ENCODE results near the gene PLA2G3.
"Not testable (repeated sequence)": the region's sequence is repeated elsewhere in the genome, so short reads cannot be mapped to it uniquely, and the experiment has no call there.

PLA2G3 gene

DNA sequence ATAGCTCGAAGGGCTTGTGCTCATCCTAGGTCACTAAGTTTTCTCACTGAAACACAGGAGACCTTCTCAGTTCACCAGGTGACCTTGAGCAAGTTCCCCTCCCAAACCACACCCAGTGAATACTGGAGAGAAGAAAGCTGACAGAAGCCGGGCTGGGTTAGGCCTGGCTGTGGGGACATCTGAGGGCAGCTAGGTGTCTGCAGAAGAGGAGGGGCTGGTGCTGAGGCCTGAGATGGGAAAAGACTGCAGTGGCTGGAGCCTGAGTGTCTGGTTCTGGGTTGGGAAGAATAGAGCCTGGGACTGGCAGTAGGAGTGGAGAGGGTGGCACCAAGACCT, 18.1 kb downstream of the PLA2G3 start:
- FAIRE-seq, result no peak

DNA sequence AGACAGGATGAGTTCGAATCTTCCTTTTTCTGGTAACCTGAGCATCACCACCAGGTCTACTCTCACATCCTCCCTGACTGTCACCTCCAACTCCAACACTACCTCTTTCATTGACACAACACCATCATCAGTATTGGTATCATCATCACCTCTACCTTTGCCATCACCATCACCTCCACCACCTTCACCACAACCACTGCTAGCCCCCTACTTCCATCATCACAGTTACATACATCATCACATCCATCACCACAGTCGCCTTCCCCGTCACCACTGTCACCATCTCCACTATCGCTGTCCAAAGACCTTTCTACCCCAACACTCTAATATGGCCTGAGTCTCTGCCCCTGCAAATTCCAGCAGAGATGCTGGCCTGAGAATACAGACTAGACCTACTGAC, 18.9 kb downstream of the PLA2G3 start:
- no peak for FAIRE-seq

DNA sequence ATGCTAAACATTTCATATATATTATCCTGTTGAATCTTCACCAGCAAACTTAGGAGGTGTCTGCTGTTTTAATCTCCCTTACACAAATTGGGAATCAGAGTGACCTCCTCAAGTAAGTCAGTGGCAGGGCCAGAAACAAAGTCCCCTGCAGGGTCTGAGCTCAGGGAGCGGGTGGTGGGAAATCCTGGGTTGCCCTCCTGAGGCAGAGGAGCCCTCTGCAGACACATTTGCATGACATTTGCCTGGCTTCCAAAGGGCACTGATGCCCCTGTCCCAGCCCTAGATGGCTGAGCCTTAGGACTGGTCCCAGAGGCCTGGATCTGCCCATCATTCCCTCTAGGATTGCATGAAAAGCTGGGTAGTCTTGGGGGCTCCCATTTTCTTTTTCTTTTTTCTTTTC, 19.7 kb downstream of the PLA2G3 start:
- no peak for FAIRE-seq

DNA sequence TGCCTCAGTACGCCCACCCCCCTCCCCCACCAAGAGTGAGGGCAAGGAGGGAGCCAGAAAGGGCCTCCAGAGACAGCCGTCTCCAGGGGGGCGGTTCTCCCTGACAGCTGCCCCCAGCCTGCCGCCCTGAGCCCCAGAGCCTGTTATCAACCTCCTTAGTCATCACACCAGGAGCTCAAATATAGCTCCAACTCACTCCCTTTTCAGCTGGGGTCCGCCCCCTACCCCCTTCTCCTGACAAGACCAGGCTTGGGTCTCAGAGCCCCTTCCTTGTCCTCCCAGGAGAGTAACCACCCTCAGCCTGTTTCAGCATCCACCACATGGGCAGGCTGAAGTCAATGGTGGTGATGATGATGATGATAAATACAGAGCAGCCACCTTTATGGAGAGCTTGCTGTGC, 20.1 kb downstream of the PLA2G3 start:
- FAIRE-seq, result no peak

DNA sequence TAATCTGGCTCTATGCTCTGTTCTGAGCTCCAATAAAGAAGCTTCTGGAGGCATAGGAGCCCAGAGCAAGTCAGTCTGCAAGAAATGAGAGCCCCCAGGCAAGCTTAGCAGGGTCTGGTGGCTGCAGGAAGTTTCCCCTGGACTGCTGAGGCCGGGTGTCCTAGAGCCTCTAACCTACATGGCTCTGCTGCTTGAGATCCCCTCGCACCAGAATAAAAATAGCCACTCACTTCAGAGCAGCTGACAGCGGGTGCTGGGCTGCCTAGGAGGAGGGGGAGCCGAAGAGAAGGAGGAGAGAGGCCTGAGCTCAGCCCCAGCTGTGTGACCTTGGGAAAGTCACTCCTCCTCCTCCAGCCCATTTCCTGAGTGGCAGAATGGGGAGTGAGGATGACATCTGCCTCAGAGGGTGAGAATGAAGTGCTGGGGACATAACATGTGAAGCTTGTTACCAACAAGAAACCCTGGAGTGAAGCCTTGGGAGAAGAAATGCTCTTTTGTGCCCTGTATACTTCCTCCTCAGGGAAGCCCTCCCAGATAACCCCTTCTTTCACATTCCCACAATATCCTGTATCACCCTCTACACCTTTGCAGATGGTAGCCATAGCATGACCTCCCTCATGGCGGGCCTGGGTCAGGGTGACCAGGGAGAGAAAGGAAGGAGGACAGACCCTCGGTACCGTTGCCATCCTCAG, 21.1 kb downstream of the PLA2G3 start:
- no peak for FAIRE-seq

DNA sequence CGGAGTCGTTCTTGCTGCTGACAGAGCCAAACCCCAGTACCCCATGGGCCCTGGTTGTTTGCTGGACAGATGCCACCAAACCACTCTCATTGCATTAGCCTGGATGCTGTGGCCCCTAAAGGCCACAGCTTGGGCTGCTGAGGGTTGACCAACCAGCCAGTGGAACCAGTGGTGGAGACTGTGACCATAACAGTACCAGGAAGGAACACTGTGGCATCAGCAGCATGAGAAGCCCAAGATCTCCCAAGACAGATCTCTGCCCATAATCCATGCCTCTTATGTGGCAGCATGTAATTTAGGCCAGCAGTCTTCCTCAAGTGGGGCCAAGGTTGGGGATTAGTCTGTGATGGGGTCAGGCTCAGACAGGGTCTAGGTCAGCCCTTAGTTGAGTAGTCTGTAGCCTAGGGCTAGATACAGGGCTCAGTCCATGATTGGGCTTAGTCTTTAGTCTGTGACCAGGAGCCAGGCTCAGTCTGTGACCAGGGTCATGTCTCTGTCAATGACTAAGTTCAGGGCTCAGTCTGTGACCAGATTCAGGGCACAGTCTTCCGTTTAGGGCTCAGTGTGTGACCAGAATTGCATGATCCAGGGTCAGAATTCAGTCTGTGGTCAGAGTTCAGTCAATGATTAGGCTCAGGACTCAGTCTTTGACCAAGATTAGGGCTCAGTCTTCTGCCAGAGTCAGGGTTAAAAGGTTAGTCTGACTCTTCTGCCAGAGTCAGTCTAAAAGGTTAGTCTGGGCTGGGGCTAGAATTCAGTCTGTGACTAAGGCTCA, 22.1 kb downstream of the PLA2G3 start:
- FAIRE-seq, result no peak

DNA sequence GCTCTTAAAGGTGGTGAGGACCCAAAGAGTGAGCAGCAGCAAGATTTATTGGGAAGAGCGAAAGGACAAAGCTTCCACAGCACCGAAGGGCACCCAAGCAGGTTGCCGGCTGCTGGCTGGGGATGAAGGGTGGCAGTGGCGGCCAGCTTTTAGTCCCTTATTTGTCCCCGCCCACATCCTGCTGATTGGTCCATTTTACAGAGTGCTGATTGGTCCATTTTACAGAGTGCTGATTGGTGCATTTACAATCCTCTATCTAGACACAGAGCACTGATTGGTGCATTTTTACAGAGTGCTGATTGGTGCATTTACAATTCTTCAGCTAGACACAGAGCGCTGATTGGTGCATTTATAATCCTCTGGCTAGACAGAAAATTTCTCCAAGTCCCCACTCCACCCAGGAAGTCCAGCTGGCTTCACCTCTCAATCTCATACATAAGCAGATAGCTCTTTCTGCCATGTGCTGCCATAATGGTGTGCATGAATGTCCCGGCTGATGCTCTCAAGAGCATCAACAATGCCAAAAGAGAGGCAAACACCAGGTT, 27.7 kb downstream of the PLA2G3 start:
- not testable (repeated sequence) for FAIRE-seq

DNA sequence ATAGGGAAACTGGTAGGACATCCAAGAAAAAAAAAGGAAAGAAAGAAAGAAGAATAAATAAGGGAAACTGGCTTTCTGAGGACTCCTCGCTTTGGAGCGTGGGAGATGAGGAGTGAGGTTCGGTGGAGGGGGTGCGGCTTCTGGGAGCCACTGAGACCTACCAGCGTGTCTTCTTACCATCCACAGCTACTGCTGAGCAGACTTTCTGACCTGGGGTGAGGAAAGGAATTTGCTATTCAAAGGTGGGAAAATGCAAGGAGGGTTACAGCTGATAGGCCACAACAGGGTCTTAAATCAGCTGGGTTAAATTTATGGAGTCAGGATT, 32.5 kb downstream of the PLA2G3 start:
- FAIRE-seq, result no peak

DNA sequence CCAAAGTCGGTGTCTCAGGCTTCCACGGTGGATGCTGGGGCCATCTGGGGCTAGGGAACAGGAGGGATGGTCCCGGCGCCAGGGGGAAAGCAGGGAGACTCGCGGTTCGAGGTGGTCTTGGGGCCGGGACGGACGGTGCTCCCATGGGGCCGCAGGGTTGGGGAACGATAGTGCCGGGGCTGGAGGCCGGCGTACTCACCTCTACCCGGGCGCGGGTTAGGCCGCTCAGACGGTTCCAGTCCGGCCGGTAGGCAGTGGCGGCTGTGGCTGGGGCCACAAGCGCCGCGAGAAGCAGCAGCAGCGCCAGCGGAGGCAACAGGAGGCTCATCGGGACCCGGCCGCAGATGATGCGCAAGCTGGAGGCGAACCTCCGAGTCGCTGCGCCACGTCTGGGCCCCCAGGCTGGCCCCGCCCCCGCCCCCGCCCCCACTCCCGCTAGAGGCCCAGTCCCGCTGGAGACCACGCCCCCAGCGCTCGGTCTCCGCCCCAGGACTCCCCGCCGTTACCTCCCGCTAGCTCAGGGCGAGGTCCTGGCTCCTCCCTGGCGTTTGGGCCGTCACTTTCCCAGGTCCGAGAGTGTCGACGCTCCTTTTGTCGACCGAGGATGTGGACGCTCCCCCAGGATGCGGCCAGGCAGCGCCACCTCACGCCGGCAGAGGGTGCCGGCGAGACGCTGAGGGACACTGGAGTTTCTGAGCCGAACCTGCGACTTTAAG, 33.0 kb downstream of the PLA2G3 start, which contains the start of gene SELENOM:
Gene SELENOM (minus strand): TSS at position 391 of the 716 bp plus-strand sequence. CDS start 63 bp downstream, at position 328.
- no peak for FAIRE-seq

DNA sequence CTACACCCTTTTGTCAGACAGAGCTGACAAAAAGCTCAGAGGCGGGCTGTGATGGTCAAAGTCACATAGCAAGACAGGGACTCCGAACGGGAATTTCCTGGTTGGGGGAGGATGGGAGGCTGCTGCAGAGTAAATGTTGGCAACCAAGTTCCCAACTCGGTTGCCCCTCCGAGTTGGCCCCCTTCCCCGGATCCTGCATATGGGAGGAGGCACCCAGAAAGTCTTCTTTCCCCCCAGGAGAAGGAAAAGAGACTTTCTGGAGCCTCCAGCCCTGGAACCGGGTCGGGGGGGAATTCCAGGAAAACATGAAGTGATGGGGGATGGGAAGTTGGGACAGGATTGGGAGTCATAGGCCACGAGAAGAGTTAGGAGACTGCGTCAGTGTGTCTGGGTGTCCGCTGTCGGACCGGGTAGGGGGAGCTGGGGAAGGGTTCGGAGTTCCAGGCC, 33.6 kb downstream of the PLA2G3 start:
- no peak for FAIRE-seq

DNA sequence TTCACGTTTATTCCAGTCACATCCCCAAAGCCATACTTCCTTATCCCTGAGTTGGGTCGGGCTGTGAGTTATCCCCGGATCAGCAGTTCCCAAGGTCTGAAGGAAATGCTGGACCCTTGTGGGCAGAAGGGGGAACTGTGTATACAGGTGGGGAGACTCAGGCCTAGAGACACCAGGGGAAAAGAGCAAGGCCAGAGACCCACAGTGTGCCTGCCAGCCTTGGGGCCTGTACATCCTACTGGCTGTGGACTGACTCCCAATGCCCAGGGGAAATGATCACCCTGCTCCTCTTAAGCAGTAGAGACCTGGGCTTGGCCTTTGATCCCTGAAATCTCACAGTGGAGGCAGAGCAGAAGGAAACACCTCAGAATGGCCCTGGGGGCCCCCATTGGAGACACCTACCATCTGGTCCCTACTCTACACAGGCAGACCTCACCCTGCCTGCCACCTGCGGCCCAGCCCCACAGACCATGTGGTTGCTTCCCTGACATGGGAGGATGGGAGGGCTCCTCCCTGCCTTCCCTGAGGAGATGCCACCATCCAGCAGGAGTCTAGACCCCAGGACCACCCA, 34.2 kb downstream of the PLA2G3 start:
- FAIRE-seq, result no peak

DNA sequence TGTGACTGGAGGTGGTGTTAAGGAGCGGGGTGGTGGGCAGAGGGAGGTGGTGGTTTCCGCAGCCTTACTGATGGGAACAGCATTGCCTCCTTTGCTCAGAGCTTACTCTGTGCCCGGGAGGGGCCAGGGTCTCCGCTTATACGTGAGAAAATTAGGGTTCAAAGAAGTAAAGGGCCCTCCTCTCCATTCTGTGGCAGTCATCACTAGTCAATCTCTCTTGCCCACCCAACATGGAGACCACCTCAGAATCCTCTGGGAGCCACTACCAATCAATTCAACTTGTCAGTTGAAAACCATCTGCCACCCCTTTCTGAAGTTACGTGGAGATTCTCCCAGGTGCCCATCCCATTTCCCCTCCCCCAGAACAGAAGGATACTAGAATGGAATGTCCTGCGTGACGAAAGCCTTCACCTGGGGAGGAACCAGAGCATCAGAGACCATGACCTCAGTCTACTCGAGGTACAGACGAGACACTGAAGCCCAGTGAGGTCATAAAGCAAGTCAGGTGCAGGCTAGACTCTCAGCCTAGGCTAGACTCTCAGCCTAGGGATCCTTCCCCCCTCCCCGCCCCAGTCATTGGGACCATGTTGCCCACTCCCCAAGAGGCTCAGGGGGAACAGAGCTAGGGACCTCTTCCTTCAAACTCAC, 34.9 kb downstream of the PLA2G3 start:
- FAIRE-seq, result no peak

DNA sequence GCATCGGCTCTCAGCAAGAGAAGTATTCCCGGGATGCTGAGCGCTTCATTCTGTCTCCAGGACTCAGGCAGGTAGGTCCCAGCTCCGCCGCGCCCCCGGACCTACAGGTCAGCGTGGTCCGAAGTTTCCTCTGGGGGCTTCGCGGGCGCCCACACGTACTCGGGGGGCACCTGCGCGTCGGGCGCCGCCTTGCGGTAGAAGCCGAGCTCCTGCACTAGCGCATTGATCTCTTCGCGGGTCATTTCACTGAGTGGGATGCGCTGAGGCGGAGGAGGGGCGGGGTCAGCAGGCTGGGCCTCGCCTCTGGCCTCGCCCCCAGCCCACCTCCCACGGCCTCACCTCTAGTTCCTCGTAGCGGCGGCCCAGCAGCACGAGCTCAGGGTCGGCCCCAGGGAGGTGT, 35.4 kb downstream of the PLA2G3 start:
- FAIRE-seq, result no peak

DNA sequence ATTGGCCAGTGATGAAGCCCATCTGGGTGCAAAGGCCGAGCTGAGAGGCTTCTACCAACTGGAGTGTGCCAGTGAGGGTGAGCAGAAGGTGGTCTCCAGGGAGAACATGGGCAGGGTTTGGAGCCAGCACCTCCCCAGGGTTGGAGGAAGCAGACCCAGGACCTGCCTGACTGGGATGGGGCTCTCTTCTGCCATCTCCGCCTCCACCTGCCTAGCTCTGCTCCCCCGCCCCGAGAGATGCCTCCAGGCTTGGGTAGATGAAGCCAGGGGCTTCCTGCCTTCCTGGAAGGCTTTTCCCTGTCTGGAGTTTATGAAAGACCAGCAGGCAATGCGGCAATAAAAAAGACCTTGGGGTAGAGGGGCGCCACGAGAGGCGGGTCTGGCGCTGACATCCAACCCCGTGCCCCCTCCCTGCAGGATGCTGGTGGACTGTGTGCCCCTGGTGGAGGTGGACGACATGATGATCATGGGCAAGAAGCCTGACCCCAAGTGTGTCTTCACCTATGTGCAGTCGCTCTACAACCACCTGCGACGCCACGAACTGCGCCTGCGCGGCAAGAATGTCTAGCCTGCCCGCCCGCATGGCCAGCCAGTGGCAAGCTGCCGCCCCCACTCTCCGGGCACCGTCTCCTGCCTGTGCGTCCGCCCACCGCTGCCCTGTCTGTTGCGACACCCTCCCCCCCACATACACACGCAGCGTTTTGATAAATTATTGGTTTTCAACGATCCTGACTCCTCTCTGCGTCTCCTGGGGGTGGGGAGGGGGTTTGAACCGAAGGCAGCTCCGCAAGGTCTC, 36.2 kb downstream of the PLA2G3 start:
- FAIRE-seq, result no peak

DNA sequence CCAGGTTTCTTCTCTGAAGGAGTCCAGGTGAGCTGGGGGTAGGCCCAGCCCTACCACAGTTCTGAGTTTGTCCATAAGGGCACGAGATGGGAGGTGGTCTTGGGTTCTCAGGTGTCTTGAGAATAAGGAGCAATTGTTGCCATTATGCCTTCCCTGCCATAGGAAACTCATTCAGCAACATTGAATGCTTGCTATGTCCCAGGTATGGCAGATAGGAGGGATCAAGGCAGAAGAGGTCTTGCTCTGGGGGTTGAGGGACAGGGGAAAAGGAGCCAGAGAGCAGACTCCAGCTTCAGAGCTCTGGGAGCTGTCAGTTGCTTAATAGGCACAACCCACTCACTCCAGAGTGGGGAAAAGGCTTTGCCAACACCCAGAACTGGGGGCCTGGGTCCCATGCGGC, 37.2 kb downstream of the PLA2G3 start:
- FAIRE-seq, result no peak

DNA sequence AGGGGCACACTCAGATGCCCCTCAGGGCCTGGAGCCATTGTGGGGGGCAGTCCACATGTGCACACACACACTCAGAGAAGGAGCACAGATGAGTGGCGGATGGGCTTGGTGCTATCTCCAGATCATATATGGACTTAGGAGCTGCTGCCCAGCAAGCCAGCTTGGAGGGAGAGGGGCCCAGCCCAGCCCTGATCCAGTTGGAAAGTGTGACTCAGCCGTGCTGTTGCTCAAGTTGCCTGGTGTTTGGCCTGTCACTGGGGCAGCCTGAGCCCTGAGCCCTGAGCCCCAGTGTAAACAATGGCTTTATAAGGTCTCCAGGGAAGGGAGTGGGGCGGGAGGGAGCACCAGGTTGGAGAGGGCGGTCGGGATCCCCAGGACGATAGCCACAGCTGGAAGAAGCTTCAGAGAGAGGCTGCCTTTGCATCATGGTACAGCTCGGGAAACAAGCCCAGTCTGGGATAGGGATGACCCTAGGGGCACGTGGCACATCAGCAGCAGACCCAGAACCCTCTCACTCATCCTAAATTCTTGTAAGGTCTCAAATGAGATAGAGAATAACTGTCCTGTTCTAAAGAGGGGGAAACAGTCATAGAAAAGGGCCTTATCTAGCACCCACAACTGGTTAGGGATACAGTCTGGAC, 37.7 kb downstream of the PLA2G3 start:
- FAIRE-seq, result no peak

DNA sequence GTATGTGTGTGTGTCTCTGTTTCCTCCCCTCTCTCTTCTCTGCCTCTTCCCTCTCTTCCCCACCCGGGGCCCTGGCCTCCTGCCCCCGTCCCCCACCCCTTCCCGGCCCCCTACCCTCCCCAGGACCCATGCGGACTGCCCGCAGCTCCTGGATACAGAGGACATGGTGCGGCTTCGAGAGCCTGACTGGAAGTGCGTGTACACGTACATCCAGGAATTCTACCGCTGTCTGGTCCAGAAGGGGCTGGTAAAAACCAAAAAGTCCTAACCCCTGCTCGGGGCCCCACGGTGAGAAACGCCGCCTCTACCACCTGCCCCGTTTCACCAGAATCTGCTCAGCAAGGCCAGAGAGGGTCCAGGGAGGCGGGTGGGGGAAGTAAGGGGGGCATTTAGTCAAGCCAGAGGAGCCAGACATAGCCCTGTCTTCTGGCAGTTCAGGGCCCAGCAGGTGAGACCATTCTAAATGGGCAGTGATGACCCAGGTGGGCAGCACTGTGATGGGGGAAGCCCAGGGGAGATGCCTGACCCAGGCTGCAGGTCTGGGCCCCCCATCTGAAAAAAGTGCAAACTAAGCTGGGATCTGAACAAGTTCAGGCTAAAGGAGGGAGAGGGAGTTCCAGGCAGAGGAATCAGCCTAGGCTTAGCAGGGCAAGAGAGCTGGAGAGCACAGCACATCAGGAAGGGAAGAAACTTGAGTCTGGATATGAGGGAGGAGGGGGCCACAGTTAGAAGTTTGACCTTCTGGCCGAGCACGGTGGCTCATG, 39.4 kb downstream of the PLA2G3 start:
- no peak for FAIRE-seq

DNA sequence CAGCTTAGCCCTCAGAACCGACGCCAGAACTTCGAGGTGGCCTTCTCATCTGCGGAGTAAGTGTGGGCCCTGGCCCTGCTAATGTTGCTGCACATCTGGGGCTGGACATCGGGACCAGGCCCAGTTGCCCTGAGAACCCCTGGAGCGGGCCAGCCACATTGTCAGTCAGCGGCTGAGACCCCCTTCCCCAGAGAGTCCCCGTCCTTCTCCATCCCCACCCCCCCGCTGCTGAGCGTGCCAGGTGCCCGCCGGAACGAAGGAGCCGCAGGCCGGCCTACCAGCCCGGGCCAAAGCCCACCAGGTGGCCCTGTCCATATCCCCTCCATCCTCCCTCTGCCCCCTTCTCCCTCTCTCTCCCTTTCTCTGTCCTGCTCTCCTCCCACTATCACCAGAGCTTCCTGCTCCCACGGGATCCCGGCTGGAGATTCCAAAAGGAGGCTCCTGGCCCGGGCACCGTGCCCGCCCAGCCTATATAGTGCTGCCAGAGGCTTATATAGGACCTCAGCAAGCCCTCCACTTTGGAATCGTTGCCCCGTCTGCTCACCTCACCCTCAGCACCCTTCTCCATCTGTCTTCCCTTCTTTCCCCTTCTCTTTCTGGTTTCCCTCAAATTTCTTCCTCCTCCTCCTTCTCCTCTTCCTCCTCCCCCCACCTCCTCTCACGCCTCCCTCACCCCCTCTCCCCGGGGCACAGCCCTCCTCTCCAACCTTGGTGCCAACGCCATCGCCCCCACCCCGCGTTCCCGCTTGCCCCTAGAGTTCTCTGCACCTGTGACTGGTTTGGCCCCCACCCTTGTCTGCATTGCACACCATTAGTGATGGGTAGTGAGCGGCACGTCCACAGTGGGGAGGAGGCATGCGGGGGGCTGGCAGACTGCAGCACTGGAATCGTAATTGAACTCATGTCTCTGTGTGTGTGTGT, 40.2 kb downstream of the PLA2G3 start:
- no peak for FAIRE-seq

DNA sequence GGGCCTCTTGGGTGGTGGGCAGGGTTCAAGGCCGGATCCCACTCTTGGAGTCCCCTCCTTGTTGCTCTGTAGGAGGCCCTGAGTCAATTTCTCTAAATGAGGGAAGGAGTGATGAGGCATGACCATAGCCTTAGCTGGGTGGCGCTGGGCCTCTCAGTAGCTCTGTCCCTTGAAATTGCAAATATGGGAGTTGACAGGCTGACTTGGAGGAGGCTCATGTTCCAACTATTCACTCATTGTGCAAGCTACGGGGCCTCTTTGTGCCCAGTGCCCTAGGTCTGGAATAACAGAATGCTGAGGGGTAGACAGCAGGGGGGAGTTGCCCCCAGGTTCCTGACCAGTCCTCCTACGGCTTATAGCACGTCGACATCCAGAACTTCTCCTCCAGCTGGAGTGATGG, 40.9 kb downstream of the PLA2G3 start:
- FAIRE-seq, result no peak
